ENCODE results near the gene PON3. TPM values are rescaled to one million over a fixed set of nuclear protein-coding genes. Genes with fewer than 3 reads are reported as not detected.

The PON3 gene
- total RNA-seq, 4 donors from 2014 or later, result 4.2 to 11.8 (median 8.6) TPM

- no peak overlapping the region for H3K4me3 ChIP-seq (replicated peaks in 1 of 3)
- no peak for DNase-seq
- no peaks in the 10 kb centered on the region for H3K27me3 ChIP-seq
- H3K36me3 ChIP-seq, result no peaks in the 10 kb centered on the region
- intact Hi-C loops (cut with DNase I), result no loop called here
- H3K4me1 ChIP-seq, result no peaks in the 10 kb centered on the region
- no peak overlapping the region for H3K27ac ChIP-seq
- H3K9me3 ChIP-seq, result no peaks in the 10 kb centered on the region
- TF ChIP-seq CTCF (IDR thresholded peaks at IDR 0.05) (no peak), POLR2A (IDR thresholded peaks at IDR 0.05) (no peak)
Observed at GRCh38 chr7:95335093-95335492, 61.1 kb downstream of the PON3 start.

GRCh38 chr7:95334447-95334846, 61.7 kb downstream of the PON3 start:
- H3K27me3 ChIP-seq, result no peaks in the 10 kb centered on the region
- H3K9me3 ChIP-seq, result no peaks in the 10 kb centered on the region
- H3K36me3 ChIP-seq, result no peaks in the 10 kb centered on the region
- no peak overlapping the region for H3K27ac ChIP-seq
- no peaks in the 10 kb centered on the region for H3K4me1 ChIP-seq
- no peak overlapping the region for H3K4me3 ChIP-seq (replicated peaks in 1 of 3)
- no peak for DNase-seq
- TF ChIP-seq CTCF (IDR thresholded peaks at IDR 0.05) (no peak), POLR2A (IDR thresholded peaks at IDR 0.05) (no peak)
- intact Hi-C loops (cut with DNase I), result no loop called here

- intact Hi-C loops (cut with DNase I), result no loop called here
- no peak for DNase-seq
- Histone ChIP-seq H3K9me3 (no peaks in the 10 kb centered on the region), H3K27ac (no peak overlapping the region), H3K36me3 (no peaks in the 10 kb centered on the region), H3K4me1 (no peaks in the 10 kb centered on the region), H3K4me3 (replicated peaks in 1 of 3) (no peak overlapping the region), H3K27me3 (no peaks in the 10 kb centered on the region)
- no peak for TF ChIP-seq CTCF (IDR thresholded peaks at IDR 0.05)
- no peak for TF ChIP-seq POLR2A (IDR thresholded peaks at IDR 0.05)
- WGBS, 2 donors, result 100% methylated on average over 1 of the region's 1 CpG
Observed at GRCh38 chr7:95330961-95331337, 65.2 kb downstream of the PON3 start.

- DNase-seq, result no peak
- Histone ChIP-seq H3K36me3 (no peaks in the 10 kb centered on the region), H3K27me3 (no peaks in the 10 kb centered on the region), H3K9me3 (no peaks in the 10 kb centered on the region), H3K27ac (no peak overlapping the region), H3K4me3 (replicated peaks in 1 of 3) (no peak overlapping the region), H3K4me1 (no peaks in the 10 kb centered on the region)
- intact Hi-C loops (cut with DNase I), result no loop called here
- 47 to 51% methylated on average over 4 of the region's 4 CpGs for WGBS, 2 donors
- no peak for TF ChIP-seq POLR2A (IDR thresholded peaks at IDR 0.05)
- TF ChIP-seq CTCF (IDR thresholded peaks at IDR 0.05), result no peak
Observed at GRCh38 chr7:95330204-95330960, 65.8 kb downstream of the PON3 start.

- DNase-seq, result no peak
- Histone ChIP-seq H3K4me1 (no peaks in the 10 kb centered on the region), H3K9me3 (no peaks in the 10 kb centered on the region), H3K36me3 (no peaks in the 10 kb centered on the region), H3K27me3 (no peaks in the 10 kb centered on the region), H3K27ac (no peak overlapping the region), H3K4me3 (replicated peaks in 1 of 3) (no peak overlapping the region)
- intact Hi-C loops (cut with DNase I), result no loop called here
- TF ChIP-seq CTCF (IDR thresholded peaks at IDR 0.05) (no peak), POLR2A (IDR thresholded peaks at IDR 0.05) (no peak)
- 83 to 87% methylated on average over 3 of the region's 3 CpGs for WGBS, 2 donors
Observed at GRCh38 chr7:95327356-95327755, 68.8 kb downstream of the PON3 start.
